Brain microvascular endothelial cell (primary cell): ENCODE results near the gene GMDS.

ENCODE experiments used
- DNase-seq: peaks from one replicate; pipeline ENCODE4 v3.0.0-alpha.2; 2020
- H3K27ac ChIP-seq: fragments of 250-450 bp; sonication (Bioruptor Pico); 2 replicates; pipeline ENCODE4 v1.5.1; 2020; ENCODE audit warnings: mild to moderate bottlenecking, moderate library complexity
- H3K27me3 ChIP-seq: fragments of 250-450 bp; sonication (Bioruptor Pico); replicated peaks from 2 replicates; pipeline ENCODE4 v1.5.1; 2020; ENCODE audit warnings: mild to moderate bottlenecking
- H3K36me3 ChIP-seq: fragments of 250-450 bp; sonication (Bioruptor Pico); replicated peaks from 2 replicates; pipeline ENCODE4 v1.5.1; 2020; ENCODE audit warnings: mild to moderate bottlenecking
- H3K4me3 ChIP-seq: 2 replicates; pipeline ENCODE4 v1.5.1; 2011; ENCODE audit warnings: low read depth, mild to moderate bottlenecking, control low read depth, low read length, moderate library complexity
- CTCF ChIP-seq: IDR thresholded peaks from 2 replicates; pipeline ENCODE4 v1.5.1; 2011; ENCODE audit warnings: low read depth, mild to moderate bottlenecking, moderate library complexity, low read length, control low read depth, inconsistent platforms; ENCODE audit errors: missing control alignments
- in situ Hi-C: cut with HindIII; loops from 2 replicates; pipeline ENCODE4 v1.10.0; 2017; ENCODE audit warnings: low sequenced_read_pairs, low pct_ligation_motif_present

Gene GMDS

GRCh38 chr6:1949538-1949937 lies 295.9 kb downstream of the GMDS start:
- Histone ChIP-seq H3K27me3 (no peaks in the 10 kb centered on the region), H3K27ac (no peak overlapping the region), H3K4me3 (no peak overlapping the region), H3K36me3 (no peaks in the 10 kb centered on the region)
- DNase-seq: no peak
- TF ChIP-seq CTCF: no peak
- in situ Hi-C loops: no loop called here

- H3K27me3 ChIP-seq: no peaks in the 10 kb centered on the region
- no peak for DNase-seq
- TF ChIP-seq CTCF: no peak
- in situ Hi-C loops: no loop called here
- no peak overlapping the region for H3K27ac ChIP-seq
- no peak overlapping the region for H3K4me3 ChIP-seq
- H3K36me3 ChIP-seq: no peaks in the 10 kb centered on the region
These were observed 297.5 kb downstream of the GMDS start for GRCh38 chr6:1947922-1948321.

GRCh38 chr6:1946583-1946982 lies 298.8 kb downstream of the GMDS start:
- Histone ChIP-seq H3K36me3 (no peaks in the 10 kb centered on the region), H3K4me3 (no peak overlapping the region), H3K27ac (no peak overlapping the region), H3K27me3 (no peaks in the 10 kb centered on the region)
- no peak for TF ChIP-seq CTCF
- in situ Hi-C loops: no loop called here
- DNase-seq: no peak

- no peak for TF ChIP-seq CTCF
- in situ Hi-C loops: no loop called here
- H3K4me3 ChIP-seq: no peak overlapping the region
- H3K36me3 ChIP-seq: no peaks in the 10 kb centered on the region
- no peak overlapping the region for H3K27ac ChIP-seq
- no peaks in the 10 kb centered on the region for H3K27me3 ChIP-seq
- no peak for DNase-seq
These were observed 300.1 kb downstream of the GMDS start for GRCh38 chr6:1945235-1945832.

DNA sequence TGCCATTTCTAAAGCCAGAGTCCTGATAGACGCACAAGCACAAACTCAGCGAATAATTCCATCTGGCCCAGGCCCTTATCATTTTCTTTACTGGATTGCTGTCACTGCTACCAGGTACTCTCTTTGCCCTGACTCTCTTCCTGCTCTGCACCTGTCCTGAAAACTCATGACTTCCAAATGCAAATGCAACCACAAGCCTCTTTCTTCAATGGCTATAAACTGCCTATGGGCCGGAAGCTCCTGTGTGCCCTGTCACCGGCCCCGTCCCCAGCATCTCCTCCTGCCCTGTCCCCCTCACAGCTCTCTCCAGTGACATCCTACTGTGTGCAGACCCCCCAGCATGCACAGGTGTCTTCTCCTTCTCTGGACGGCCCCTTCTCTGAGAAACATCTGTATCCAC lies 302.6 kb downstream of the GMDS start:
- Histone ChIP-seq H3K4me3 (no peak overlapping the region), H3K36me3 (no peaks in the 10 kb centered on the region), H3K27me3 (no peaks in the 10 kb centered on the region), H3K27ac (no peak overlapping the region)
- in situ Hi-C loops: no loop called here
- no peak for DNase-seq
- TF ChIP-seq CTCF: no peak

- in situ Hi-C loops: no loop called here
- no peaks in the 10 kb centered on the region for H3K36me3 ChIP-seq
- H3K27ac ChIP-seq: no peak overlapping the region
- no peak for DNase-seq
- H3K27me3 ChIP-seq: no peaks in the 10 kb centered on the region
- no peak for TF ChIP-seq CTCF
- no peak overlapping the region for H3K4me3 ChIP-seq
These were observed 303.9 kb downstream of the GMDS start for GRCh38 chr6:1941534-1941933.
